Fibroblast of villous mesenchyme (primary cell): ENCODE data around the gene CTAGE1. TPM values are rescaled to one million over a fixed set of nuclear protein-coding genes. Genes with fewer than 3 reads are reported as not detected.
"Not testable (repeated sequence)": the region's sequence is repeated elsewhere in the genome, so short reads cannot be mapped to it uniquely, and the experiment has no call there.

Experiments used
- DNase-seq: peaks from one replicate; pipeline ENCODE4 v3.0.0-alpha.2; 2010; ENCODE audit warnings: low read depth
- H3K4me3 ChIP-seq: 2 replicates; pipeline ENCODE4 v1.5.1; 2011; ENCODE audit warnings: low read depth, mild to moderate bottlenecking, low read length
- CTCF ChIP-seq: IDR thresholded peaks from 2 replicates; pipeline ENCODE4 v1.5.1; 2012; ENCODE audit warnings: low read depth, mild to moderate bottlenecking, low read length; ENCODE audit not compliant: insufficient read depth
- total RNA-seq: library from RNA; depleted of rRNA; stranded (reverse); fragments of >200 nt; gene quantifications from 2 replicates; pipeline ENCODE4 v1.2.3, GENCODE V29; 2012

Gene CTAGE1
- total RNA-seq, 1 donor, result 0.43 TPM

GRCh38 chr18:22456547-22456946, 38.8 kb upstream of the CTAGE1 start:
- TF ChIP-seq CTCF, result no peak

GRCh38 chr18:22456116-22456480, 38.4 kb upstream of the CTAGE1 start:
- DNase-seq, result no peak
- H3K4me3 ChIP-seq, result no peak overlapping the region
- TF ChIP-seq CTCF, result no peak

More at GRCh38 chr18:22456547-22456946, 38.8 kb upstream of the CTAGE1 start:
- no peak overlapping the region for H3K4me3 ChIP-seq
- no peak for DNase-seq

GRCh38 chr18:22455425-22456115, 37.9 kb upstream of the CTAGE1 start:
- no peak overlapping the region for H3K4me3 ChIP-seq
- DNase-seq, result no peak
- TF ChIP-seq CTCF, result no peak

GRCh38 chr18:22453315-22453714, 35.6 kb upstream of the CTAGE1 start:
- DNase-seq, result no peak
- no peak for TF ChIP-seq CTCF
- H3K4me3 ChIP-seq, result no peak overlapping the region

GRCh38 chr18:22452226-22452668, 34.5 kb upstream of the CTAGE1 start:
- TF ChIP-seq CTCF, result no peak
- no peak overlapping the region for H3K4me3 ChIP-seq
- DNase-seq, result no peak

- TF ChIP-seq CTCF, result no peak
- H3K4me3 ChIP-seq, result no peak overlapping the region
- no peak for DNase-seq
These were observed 34.1 kb upstream of the CTAGE1 start for GRCh38 chr18:22451796-22452195.

- H3K4me3 ChIP-seq, DNase-seq: not testable (repeated sequence)
These were observed 33.1 kb upstream of the CTAGE1 start for GRCh38 chr18:22450766-22451165.

- H3K4me3 ChIP-seq, DNase-seq: not testable (repeated sequence)
These were observed 32.6 kb upstream of the CTAGE1 start for GRCh38 chr18:22450318-22450717.

GRCh38 chr18:22449753-22450152, 32.0 kb upstream of the CTAGE1 start:
- DNase-seq, H3K4me3 ChIP-seq: not testable (repeated sequence)
